GM18499 (cell line): ENCODE data around the gene PLCXD1.
"Not testable (repeated sequence)": the region's sequence is repeated elsewhere in the genome, so short reads cannot be mapped to it uniquely, and the experiment has no call there.

Source experiments
- ATAC-seq: cut with Tn5 transposase; IDR thresholded peaks from one replicate; pipeline ENCODE4 v1.9.1; 2021; ENCODE audit warnings: moderate number of reproducible peaks; ENCODE audit not compliant: insufficient read depth, unreplicated experiment

PLCXD1 gene

GRCh38 chrX:347351-348117, 66.4 kb downstream of the PLCXD1 start:
- ATAC-seq = no peak

DNA sequence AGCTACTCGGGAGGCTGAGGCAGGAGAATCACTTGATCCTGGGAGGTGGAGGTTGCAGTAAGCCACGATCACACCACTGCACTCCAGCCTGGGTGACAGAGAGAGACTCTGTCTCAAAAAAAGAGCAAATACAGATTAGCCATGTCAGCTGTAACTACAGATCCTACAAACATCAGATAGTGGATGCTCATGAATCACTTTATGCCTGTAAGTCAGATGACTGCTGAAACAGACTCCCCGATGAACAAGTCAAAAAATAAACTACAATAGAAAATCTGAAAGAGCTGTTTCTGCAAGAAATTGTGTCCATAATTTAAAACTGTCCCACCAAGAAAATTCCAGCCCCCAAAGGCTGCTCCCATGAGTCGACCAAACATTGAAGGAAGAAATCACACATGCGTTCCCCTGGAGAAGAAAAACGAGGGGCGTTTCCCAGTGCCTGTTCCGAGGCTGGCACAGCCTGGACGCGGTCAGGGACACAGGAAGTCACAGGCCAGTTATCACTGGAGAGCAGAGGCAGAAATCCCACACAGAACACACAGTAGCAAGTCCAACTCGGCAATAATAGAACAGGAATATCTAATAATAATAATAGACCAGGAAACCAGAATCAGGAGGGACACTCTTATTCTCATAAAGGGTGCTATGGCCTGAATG, 67.4 kb downstream of the PLCXD1 start:
- no peak for ATAC-seq

DNA sequence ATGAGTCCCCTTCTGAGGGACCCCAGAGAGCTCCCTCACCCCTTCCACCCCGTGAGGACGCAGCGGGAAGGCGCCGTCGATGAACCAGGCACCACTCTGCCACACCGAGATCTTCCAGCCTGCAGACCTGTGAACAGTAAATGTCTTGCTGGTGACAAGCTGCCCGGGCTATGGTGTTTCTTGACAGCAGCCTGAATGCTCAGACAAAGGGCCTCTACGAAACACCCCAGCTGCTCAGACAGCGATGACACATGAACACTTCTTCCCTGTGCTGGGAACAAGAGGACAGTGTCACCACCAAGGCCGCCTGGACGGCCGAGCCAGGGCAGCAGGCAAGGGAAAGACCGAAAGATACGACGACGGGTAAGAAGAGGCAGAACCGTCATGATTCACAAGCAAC, 68.0 kb downstream of the PLCXD1 start:
- ATAC-seq = no peak

DNA sequence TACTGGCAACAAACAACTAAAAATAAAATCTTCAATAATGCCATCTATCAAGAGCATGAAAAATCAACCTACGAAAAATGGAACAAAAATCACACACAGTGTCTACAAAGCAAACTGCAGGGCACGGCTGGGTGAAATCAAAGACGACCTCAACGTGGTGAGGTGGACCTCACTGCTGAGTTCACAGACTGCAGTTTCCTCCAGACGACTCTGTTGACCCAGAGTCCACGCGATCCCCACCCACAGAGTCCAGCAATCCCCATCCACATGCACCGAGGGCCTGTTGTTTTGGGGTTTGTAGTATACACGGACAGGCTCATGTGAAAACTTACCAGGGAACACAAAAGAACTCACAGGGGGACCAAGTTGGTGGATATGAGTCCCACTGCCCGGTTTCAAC, 68.5 kb downstream of the PLCXD1 start:
- ATAC-seq = no peak

- ATAC-seq = no peak
Observed at GRCh38 chrX:350148-350533, 69.0 kb downstream of the PLCXD1 start.

DNA sequence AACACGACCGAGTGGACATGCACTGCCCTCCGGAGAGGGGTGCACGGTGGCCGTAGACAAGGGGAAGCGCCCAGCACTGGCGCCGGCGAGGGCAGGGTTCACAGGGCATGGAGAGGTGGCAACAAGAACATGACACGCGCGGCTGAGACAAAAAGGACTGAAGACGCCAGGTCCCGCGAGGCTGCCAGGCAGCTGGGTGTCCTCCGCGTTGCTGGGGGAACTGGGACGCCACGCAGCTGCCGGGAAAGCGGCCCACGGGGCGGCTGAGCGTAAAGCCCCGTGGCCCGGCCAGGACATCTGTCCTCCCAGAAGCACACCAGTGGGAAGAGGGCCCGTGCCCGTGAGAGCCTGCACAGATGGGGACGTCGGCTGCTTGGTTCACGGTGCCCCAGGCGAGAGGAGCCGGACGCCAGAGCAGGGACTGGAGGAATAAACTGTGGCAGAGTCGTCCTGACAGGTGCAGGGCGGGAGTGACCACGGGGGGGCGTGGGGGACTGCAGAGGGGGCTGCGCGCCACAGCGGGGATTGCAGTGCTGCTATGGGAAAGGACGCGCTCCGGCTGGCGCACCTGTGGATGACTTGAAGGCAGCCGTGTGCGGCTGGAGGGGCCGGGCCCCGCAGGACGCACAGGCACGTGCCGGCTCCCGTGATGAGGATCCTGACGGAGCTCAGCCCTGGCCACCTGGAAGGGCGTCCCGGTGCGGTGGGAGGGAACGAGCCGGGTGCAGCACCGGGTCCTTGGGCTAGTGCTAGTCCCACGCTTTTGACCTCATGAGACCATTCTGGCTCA, 69.5 kb downstream of the PLCXD1 start:
- no peak for ATAC-seq

DNA sequence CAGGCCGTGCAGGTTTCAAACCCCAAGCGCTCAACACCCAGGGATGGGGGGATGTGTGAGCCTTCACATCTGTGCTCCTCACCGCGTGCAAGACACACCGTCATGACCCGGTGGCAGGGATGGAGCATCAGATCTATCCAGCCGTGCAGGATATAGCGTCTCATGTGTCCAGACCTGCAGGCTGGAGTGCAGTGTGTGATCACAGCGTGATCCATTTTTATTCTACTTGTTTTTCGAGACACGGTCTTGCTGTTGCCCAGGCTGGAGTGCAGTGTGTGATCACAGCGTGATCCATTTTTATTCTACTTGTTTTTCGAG, 70.1 kb downstream of the PLCXD1 start:
- not testable (repeated sequence) for ATAC-seq

DNA sequence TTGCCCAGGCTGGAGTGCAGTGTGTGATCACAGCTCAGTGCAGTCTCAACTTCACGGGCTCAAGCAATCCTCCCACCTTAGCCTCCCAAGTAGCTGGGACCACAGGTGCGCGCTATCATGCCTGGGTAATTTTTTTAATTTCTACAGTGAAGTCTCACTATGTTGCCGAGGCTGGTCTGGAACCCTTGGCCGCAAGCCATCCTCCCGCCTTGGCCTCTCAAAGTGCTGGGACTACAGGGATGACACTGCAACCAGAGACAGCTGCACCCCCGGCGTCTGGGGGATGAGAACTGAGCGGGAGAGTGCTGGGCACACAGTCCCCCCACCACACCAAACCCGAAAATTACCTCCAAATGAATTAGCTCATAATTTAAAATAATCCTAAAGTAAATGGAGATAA, 70.6 kb downstream of the PLCXD1 start:
- no peak for ATAC-seq

- ATAC-seq = no peak
Observed at GRCh38 chrX:352181-352580, 71.0 kb downstream of the PLCXD1 start.

DNA sequence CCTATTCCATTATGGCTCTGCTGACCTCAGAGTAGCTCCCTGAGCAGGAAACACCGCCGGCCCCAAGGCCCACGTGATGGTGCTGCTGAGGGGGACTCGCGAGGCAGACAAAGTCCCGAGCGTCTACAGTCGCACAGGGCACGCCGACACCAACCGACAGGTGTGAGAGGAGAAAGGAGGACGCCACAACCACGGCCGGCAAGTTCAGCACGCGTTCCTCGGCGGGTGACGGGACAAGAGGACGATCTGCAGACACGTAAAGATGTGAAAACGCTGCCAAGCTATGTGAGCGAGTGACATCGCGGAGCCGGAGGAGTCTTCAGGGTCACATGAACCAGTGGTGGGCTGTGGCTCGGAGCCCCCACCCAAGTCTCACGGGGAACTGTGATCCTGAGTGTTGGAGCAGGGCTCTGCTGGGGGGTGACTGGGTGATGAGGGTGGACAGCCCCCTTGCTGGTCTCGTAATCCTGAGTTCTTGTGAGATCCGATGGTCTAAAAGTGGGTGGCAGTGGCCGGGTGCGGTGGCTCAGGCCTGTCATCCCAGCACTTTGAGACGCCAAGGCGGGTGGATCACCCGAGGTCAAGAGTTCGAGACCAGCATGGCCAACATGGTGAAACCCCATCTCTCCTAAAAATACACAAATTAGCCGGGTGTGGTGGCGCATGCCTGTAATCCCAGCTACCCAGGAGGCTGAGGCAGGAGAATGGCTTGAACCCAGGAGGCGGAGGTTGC, 71.6 kb downstream of the PLCXD1 start:
- ATAC-seq = no peak
